ENCODE measurements around the gene ANKRD34A. TPM values are rescaled to one million over a fixed set of nuclear protein-coding genes. Genes with fewer than 3 reads are reported as not detected.

ANKRD34A gene
- total RNA-seq, 1 donor from 2014 or later, result 1.2 TPM

DNA sequence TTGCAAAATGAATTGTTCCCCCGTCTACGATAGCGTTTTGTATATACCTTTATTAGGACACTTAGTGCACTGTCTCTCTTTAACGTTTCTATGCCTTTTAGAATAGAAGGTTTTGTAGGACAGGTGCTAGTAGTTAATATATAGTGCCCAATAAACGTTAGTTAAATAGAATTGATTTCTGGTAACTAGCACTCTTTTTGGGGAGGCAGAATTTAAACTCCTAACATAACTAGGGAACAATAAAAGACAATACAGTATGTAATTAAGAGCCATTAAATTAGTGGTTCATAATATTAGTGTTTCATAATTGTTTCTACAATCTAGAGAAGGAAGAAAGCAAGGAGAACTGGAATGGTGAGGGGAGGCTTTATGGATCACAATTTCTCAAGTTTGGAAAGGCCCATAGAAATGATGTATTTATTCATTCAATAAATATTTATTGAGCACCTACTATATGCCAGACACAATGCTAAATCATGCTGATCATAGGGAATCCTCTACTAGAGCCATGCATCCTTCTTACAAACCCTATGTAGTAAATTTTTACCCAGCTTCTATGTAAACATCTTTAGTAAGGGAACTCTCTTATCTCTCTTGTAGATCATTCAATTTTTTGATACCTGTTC lies 857 bp upstream of the ANKRD34A start:
- H3K9me3 Mint-ChIP-seq (ENCODE audit: low read depth), result peaks cover 3% of the 10 kb centered on the region
- H3K27me3 Mint-ChIP-seq (ENCODE audit: low read depth), result no peaks in the 10 kb centered on the region
- H3K4me3 Mint-ChIP-seq (ENCODE audit: unreplicated experiment), result peak overlapping the region; percentile 88
- TF ChIP-seq, protein P1, sequence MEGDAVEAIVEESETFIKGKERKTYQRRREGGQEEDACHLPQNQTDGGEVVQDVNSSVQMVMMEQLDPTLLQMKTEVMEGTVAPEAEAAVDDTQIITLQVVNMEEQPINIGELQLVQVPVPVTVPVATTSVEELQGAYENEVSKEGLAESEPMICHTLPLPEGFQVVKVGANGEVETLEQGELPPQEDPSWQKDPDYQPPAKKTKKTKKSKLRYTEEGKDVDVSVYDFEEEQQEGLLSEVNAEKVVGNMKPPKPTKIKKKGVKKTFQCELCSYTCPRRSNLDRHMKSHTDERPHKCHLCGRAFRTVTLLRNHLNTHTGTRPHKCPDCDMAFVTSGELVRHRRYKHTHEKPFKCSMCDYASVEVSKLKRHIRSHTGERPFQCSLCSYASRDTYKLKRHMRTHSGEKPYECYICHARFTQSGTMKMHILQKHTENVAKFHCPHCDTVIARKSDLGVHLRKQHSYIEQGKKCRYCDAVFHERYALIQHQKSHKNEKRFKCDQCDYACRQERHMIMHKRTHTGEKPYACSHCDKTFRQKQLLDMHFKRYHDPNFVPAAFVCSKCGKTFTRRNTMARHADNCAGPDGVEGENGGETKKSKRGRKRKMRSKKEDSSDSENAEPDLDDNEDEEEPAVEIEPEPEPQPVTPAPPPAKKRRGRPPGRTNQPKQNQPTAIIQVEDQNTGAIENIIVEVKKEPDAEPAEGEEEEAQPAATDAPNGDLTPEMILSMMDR (IDR thresholded peaks at IDR 0.05), result no peak
- no peak for DNase-seq (ENCODE audit: low spot score)
- H3K36me3 Mint-ChIP-seq (ENCODE audit: low read depth), result peaks cover 2% of the 10 kb centered on the region
- H3K4me1 Mint-ChIP-seq (ENCODE audit: low read depth), result peaks cover 45% of the 10 kb centered on the region
- H3K27ac Mint-ChIP-seq (ENCODE audit: unreplicated experiment), result peak overlapping the region; percentile 97

- Mint-ChIP-seq H3K4me3 (ENCODE audit: unreplicated experiment) (peak overlapping the region; percentile 88), H3K36me3 (ENCODE audit: low read depth) (peaks cover 2% of the 10 kb centered on the region), H3K27me3 (ENCODE audit: low read depth) (no peaks in the 10 kb centered on the region), H3K9me3 (ENCODE audit: low read depth) (peaks cover 3% of the 10 kb centered on the region), H3K27ac (ENCODE audit: unreplicated experiment) (peak overlapping the region; percentile 97), H3K4me1 (ENCODE audit: low read depth) (peaks cover 57% of the 10 kb centered on the region)
- TF ChIP-seq, protein P1 (IDR thresholded peaks at IDR 0.05), result no peak
- no peak for DNase-seq (ENCODE audit: low spot score)
Measured at GRCh38 chr1:145963265-145964019, 933 bp downstream of the ANKRD34A start.

DNA sequence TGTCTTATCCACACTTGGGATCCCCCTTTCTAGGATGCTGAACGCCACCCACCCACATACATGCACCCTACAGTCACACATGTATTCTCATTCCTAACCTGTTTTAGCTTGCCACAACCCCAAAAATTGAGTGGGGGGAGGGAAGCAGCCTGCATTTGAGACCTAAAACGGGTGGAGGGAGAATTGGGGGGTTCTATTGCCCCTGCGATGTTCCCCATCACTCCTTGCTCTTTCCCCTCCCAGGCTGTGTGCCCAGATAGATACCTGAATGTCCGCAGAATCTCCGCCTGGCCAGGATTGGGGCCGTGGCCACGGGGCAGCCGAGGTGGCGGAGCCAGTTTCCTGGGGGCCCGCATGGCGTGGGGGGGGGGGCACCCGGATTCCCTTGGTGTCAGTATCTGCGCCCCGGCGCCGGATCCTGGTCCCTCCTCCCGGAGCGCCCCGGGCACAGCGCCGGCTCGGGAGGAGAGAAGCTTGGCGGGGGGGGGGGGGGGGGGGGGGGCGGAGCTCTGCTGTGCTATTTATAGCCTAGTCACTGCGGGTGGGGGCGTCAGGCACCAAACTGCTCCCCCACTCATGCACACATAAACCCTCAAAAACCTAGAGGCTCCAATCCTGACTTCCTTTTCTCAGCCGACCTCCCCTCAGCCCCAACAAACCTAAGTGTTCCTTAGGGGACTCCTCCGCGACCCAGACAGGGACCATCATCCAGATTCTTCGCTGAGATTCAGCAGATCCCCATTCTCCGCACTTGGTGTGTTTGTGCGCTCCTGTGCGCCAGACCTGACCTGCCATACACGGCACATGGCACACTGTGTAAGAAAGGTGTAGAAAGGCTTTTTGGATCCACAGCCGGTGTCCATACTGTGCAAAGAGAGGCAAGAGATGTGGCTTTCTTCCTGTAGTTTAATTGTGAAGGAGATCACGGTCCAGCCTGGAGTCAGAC lies 1.9 kb downstream of the ANKRD34A start:
- TF ChIP-seq, protein P1 (IDR thresholded peaks at IDR 0.05), result no peak
- H3K4me3 Mint-ChIP-seq (ENCODE audit: unreplicated experiment), result peak overlapping the region; percentile 84
- no peak for DNase-seq (ENCODE audit: low spot score)
- H3K27ac Mint-ChIP-seq (ENCODE audit: unreplicated experiment), result peak overlapping the region; percentile 97
- peaks cover under 1% of the 10 kb centered on the region for H3K36me3 Mint-ChIP-seq (ENCODE audit: low read depth)
- peaks cover 1% of the 10 kb centered on the region for H3K9me3 Mint-ChIP-seq (ENCODE audit: low read depth)
- H3K27me3 Mint-ChIP-seq (ENCODE audit: low read depth), result no peaks in the 10 kb centered on the region
- H3K4me1 Mint-ChIP-seq (ENCODE audit: low read depth), result peaks cover 63% of the 10 kb centered on the region

- Mint-ChIP-seq H3K36me3 (ENCODE audit: low read depth) (no peaks in the 10 kb centered on the region), H3K9me3 (ENCODE audit: low read depth) (no peaks in the 10 kb centered on the region), H3K27me3 (ENCODE audit: low read depth) (no peaks in the 10 kb centered on the region), H3K27ac (ENCODE audit: unreplicated experiment) (peak overlapping the region; percentile 57), H3K4me3 (ENCODE audit: unreplicated experiment) (peak overlapping the region; percentile 84), H3K4me1 (ENCODE audit: low read depth) (peaks cover 70% of the 10 kb centered on the region)
- DNase-seq (ENCODE audit: low spot score), result no peak
- TF ChIP-seq, protein P1 (IDR thresholded peaks at IDR 0.05), result no peak
Measured at GRCh38 chr1:145961425-145962156, 2.8 kb downstream of the ANKRD34A start.
